ENCODE results near the gene ENO1.

Gene ENO1

DNA sequence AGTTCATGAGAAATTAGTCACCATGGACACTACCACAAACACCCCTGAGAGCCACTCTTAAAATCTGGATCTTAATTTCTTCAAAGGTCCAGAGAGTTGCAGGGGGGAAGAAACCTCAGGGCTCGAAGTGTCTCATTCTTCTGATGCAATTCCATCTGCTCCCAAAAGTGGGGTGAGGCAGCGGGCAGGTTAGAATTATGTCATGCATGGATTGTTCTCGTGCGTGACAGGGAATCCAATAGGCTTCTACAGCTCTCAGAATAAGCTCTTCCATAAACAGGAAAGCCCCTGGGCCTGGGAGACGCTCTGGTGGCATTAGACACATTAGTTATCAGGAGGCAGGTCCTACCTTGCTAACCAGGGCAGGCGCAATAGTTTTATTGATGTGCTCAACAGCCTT is 8.4 kb downstream of the ENO1 start:
- POLR2A ChIA-PET: interaction anchor here (2.2 kb wide), 1 partner anchor 9 kb away, joined by 6 read pairs; no protein-coding TSS in a partner anchor

DNA sequence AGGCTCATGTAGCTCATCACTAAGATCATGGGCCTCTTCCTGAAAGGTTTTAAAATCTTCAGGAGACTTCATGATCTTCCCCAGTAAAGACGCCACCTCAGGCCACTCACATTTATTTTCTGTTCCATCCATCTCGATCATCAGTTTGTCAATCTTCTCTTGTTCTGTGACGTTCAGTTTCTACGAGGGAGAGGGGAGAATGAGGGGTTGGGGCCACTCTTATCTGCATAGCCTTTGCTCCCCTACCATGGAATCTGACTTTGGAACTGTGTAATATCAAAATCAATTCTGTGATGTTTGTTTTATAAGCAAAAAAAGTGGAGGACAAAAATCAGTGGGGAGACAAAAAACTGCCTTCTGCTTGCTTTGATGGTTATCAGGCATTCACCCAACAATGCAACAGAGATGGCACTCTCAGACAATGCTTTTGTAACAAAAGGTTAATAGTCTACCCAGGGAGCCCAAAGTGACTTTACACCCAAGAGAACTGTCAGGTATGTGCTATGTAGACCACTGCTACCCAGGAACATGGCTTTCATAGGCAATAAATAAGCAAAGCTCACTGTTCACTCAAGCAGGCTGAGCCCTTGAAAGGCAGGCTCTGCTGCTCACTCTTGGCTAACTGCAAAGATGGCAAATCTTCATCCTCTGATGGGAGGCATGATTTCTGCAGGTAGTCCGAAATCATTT is 10.5 kb downstream of the ENO1 start:
- no peak for DNase-seq (ENCODE audit: low read depth, low spot score)
- POLR2A ChIA-PET: interaction anchor here (5.7 kb wide), 1 partner anchor 10 kb away, joined by 26 read pairs; the partner anchor contains the start of gene ENO1
- CTCF ChIA-PET: interaction anchor here (1.2 to 10.1 kb wide), 5 partner anchors 9 to 137 kb away, joined by 3 to 131 read pairs (median 11); no protein-coding TSS in a partner anchor
- H3K4me3 ChIP-seq (ENCODE audit: low read depth, low read length): no peak overlapping the region
- TF ChIP-seq, protein P1, sequence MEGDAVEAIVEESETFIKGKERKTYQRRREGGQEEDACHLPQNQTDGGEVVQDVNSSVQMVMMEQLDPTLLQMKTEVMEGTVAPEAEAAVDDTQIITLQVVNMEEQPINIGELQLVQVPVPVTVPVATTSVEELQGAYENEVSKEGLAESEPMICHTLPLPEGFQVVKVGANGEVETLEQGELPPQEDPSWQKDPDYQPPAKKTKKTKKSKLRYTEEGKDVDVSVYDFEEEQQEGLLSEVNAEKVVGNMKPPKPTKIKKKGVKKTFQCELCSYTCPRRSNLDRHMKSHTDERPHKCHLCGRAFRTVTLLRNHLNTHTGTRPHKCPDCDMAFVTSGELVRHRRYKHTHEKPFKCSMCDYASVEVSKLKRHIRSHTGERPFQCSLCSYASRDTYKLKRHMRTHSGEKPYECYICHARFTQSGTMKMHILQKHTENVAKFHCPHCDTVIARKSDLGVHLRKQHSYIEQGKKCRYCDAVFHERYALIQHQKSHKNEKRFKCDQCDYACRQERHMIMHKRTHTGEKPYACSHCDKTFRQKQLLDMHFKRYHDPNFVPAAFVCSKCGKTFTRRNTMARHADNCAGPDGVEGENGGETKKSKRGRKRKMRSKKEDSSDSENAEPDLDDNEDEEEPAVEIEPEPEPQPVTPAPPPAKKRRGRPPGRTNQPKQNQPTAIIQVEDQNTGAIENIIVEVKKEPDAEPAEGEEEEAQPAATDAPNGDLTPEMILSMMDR (IDR thresholded peaks at IDR 0.05; ENCODE audit: insufficient read depth, low read length, missing control alignments): no peak

More for the DNA sequence above, 8.4 kb downstream of the ENO1 start:
- TF ChIP-seq, protein P1 (IDR thresholded peaks at IDR 0.05; ENCODE audit: insufficient read depth, low read length, missing control alignments): no peak
- no peak overlapping the region for H3K4me3 ChIP-seq (ENCODE audit: low read depth, low read length)
- no peak for DNase-seq (ENCODE audit: low read depth, low spot score)
- CTCF ChIA-PET: interaction anchor here (1.9 to 2.5 kb wide), 2 partner anchors 11 to 21 kb away, joined by 13 to 15 read pairs; no protein-coding TSS in a partner anchor

GRCh38 chr1:8866792-8867415 is 11.6 kb downstream of the ENO1 start:
- CTCF ChIA-PET: interaction anchor here (0.7 to 10.1 kb wide), 6 partner anchors 8 to 138 kb away, joined by 3 to 131 read pairs (median 5); no protein-coding TSS in a partner anchor
- H3K4me3 ChIP-seq (ENCODE audit: low read depth, low read length): no peak overlapping the region
- POLR2A ChIA-PET: interaction anchor here (5.7 kb wide), 1 partner anchor 11 kb away, joined by 26 read pairs; the partner anchor contains the start of gene ENO1
- no peak for DNase-seq (ENCODE audit: low read depth, low spot score)
- TF ChIP-seq, protein P1 (IDR thresholded peaks at IDR 0.05; ENCODE audit: insufficient read depth, low read length, missing control alignments): no peak

- DNase-seq (ENCODE audit: low read depth, low spot score): no peak
- ChIA-PET CTCF (interaction anchor here (0.7 to 10.1 kb wide), 4 partner anchors 9 to 139 kb away, joined by 3 to 131 read pairs (median 5); no protein-coding TSS in a partner anchor), POLR2A (interaction anchor here (0.7 to 5.7 kb wide), 4 partner anchors 7 to 172 kb away, joined by 3 to 26 read pairs (median 4); partner anchors contain the start of gene ENO1)
- no peak overlapping the region for H3K4me3 ChIP-seq (ENCODE audit: low read depth, low read length)
- TF ChIP-seq, protein P1 (IDR thresholded peaks at IDR 0.05; ENCODE audit: insufficient read depth, low read length, missing control alignments): no peak
These were observed 12.2 kb downstream of the ENO1 start for GRCh38 chr1:8866173-8866791.

- H3K4me3 ChIP-seq (ENCODE audit: low read depth, low read length): no peak overlapping the region
- DNase-seq (ENCODE audit: low read depth, low spot score): no peak
- POLR2A ChIA-PET: interaction anchor here (0.5 to 5.7 kb wide), 3 partner anchors 9 to 250 kb away, joined by 3 to 26 read pairs (median 4); partner anchors contain the start of gene ENO1
- CTCF ChIA-PET: interaction anchor here (0.9 to 10.1 kb wide), 5 partner anchors 8 to 237 kb away, joined by 3 to 131 read pairs (median 3); no protein-coding TSS in a partner anchor
- TF ChIP-seq, protein P1 (IDR thresholded peaks at IDR 0.05; ENCODE audit: insufficient read depth, low read length, missing control alignments): no peak
These were observed 13.7 kb downstream of the ENO1 start for GRCh38 chr1:8864713-8865344.
